HG03565 (cell line): Measurements from ENCODE around the gene CCDC136.

Experiments
- ATAC-seq: cut with Tn5 transposase; IDR thresholded peaks from one replicate; pipeline ENCODE4 v1.9.1; 2021; ENCODE audit warnings: mild to moderate bottlenecking, moderate library complexity; ENCODE audit not compliant: unreplicated experiment

Gene CCDC136

GRCh38 chr7:128791121-128791971 is at the start of gene CCDC136:
CCDC136 (plus strand) TSS chr7:128791968; CDS start chr7:128792412, 444 bp downstream.
- ATAC-seq: no peak

DNA sequence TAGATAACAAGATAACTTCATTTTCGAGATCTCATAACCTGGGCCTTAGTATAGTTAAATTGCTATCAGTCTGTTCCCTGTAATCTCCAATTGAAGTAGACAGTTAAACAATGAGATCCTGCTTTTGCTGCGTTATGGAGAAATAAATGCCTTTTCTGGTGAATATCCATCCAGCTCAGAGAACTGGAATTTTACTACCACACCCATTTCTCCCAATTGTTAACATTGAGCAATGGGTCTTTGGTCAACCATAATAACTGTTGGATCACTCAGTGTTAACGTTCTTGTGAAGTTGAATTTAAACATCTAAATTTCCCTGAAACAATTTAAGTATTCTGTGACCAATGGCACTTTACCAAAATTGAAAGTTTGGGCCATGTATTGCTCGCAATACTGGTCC is 49.6 kb upstream of the CCDC136 start:
- no peak for ATAC-seq

DNA sequence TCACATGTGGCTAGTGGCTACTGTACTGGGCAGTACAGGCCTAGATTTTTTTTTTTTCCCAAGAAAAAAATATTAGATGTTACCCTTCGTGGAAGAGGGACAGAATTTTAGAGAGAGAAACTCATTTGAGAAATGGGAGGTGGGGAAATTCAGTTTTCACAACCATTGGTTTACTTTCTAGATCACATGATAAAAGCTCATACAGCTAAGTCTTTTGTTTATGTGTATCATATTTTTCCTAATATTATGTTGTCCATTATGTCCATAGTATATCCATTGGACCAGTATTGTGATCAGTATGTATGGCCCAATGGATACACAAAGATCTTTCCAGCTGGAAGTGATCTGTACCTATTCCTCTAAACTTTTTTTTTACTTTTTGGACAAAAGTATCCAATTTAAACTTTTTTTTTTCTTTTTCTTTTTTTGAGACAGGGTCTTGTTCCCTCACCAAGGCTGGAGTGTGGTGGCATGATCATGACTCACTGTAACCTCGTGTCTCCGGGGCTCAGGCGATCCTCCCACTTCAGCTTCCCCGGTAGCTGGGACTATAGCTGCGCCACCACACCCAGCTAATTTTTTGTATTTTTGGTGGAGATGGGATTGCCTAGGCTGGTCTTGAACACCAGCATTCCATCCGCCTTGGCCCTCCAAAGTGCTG is 48.5 kb upstream of the CCDC136 start:
- no peak for ATAC-seq

- ATAC-seq: no peak
Observed at GRCh38 chr7:128744366-128744905, 47.3 kb upstream of the CCDC136 start.

- ATAC-seq: no peak
Observed at GRCh38 chr7:128745706-128746105, 46.1 kb upstream of the CCDC136 start.

- no peak for ATAC-seq
Observed at GRCh38 chr7:128747327-128748079, 44.3 kb upstream of the CCDC136 start.

GRCh38 chr7:128752251-128752650 is 39.5 kb upstream of the CCDC136 start:
- no peak for ATAC-seq

DNA sequence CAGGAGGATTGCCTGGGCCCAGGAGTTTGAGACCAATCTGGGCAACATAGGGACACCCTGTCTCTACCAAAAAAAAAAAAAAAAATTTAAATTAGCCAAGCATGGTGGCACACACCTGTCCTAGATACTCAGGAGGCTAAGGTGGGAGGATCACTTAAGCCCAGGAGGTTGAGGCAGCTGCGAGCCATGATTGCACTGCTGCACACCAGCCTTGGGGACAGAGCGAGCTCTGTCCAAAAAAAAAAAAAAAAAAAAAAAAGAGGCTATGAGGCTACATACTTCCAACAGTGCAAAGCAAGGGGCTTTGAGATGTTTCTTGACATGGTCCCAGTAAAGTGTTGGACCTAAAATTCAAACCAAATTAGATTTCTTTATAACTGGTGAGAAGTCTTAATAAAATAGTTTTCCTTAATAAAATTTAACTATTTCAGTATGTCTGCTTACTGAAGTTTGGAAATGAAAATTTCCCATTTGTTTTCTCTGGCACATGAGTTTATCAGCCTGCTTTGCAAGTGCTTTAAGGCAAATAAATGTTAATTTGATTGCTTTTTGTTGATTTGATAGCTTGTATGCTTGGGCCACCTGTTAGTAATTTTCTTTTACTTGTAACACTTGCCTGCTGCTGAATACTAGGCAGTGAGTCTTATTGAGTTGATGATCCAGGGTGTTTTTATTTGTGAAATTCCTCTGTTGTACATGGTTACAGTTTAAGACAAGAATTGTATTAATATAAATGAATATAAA is 36.5 kb upstream of the CCDC136 start:
- no peak for ATAC-seq

DNA sequence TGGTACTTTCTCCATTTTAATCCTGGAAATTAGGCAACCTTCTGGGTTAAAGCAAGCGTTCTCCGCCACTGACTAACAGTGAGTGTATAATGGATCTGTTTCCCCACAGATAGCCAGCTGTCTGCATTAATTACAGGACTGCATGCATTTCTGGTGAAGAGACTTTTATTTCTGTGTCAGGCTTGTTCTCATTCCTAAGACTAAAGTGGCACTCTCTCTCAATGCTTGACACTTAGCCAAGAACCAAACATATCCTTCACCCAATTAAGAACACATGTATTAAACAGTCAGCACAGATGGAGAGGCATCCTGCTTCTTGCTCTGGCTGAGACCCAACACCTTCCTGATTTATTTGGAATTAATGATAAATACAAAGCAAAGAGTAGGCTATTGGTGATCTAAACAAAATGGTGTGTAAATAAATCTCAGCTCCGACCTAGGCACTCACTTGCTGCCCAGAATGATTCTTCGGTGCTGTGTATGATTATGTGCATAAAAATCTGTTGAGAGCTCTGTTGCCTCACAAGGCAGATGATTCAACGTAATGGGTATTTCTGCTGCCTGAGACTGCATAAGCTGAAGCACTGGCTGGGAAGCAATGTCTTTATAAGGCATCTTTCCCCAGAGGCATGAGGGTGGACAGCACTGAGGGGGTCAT is 35.8 kb upstream of the CCDC136 start:
- no peak for ATAC-seq

- no peak for ATAC-seq
Observed at GRCh38 chr7:128757203-128757602, 34.6 kb upstream of the CCDC136 start.

DNA sequence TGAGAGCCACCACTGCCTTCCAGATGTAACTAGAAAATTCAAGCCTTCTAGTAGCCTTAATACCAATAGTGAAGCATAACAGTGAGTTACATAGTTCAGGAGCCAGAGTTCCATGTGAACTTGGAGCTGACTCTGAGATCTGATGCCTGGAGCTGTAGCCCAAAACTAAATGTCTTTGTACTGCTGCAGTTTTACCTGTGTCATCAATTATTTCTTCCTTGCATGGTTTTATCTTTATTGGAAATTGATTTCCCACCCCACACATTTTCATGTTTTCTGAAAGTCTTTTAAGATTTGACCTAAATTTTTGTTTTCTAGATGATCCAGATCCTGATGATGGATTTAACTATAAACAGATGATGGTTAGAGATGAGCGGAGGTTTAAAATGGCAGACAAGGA is 33.2 kb upstream of the CCDC136 start:
- no peak for ATAC-seq

DNA sequence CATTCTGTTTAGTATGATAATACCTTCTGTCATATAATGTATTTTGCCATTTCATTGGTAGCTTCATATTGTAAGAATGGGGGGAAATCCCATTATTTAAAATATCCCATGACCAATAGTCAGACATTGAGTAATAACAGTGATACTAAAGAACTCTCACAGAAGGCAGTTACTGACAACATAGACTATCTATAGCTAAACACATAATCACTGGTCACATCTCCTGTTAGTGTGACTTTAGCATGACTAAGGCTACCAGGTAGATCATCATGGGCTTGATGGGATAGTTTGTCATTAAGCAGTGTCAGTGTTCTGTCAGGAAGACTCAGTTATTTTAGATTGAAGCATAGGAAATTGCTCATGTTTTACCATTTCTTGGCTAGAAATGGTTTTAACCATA is 32.5 kb upstream of the CCDC136 start:
- no peak for ATAC-seq

- ATAC-seq: no peak
Observed at GRCh38 chr7:128763541-128763940, 28.2 kb upstream of the CCDC136 start.

DNA sequence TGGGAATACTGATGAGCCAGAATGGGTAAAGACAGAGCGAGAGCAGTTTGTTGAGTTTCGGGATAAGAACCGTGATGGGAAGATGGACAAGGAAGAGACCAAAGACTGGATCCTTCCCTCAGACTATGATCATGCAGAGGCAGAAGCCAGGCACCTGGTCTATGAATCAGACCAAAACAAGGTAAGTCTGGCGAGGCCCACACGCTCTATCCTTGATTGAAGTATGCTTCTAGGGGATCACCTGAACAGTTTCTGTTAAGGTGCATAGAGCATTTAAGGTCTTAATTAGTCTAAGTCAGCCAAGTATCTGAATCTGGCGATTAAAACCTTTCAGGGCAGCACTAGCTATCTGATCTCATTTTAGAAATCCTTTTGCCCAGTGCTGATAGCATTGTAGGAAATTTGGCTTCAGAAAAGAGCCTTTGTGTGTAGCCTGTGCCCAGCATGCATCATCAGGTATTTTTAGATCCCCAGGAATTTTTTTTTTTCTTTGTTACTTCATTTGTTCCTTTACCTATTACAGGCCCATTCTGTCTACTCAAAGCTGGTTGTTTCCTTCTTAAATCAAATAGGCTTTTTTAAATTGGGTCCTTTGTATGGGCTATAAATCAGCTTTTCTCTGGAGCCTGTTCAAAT is 24.2 kb upstream of the CCDC136 start:
- no peak for ATAC-seq

DNA sequence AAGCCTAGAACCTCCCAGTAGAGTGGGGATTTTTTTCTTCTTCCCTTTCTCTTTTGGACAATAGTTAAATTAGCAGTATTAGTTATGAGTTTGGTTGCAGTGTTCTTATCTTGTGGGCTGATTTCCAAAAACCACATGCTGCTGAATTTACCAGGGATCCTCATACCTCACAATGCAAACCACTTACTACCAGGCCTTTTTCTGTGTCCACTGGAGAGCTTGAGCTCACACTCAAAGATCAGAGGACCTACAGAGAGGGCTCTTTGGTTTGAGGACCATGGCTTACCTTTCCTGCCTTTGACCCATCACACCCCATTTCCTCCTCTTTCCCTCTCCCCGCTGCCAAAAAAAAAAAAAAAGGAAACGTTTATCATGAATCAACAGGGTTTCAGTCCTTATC is 21.5 kb upstream of the CCDC136 start:
- no peak for ATAC-seq

DNA sequence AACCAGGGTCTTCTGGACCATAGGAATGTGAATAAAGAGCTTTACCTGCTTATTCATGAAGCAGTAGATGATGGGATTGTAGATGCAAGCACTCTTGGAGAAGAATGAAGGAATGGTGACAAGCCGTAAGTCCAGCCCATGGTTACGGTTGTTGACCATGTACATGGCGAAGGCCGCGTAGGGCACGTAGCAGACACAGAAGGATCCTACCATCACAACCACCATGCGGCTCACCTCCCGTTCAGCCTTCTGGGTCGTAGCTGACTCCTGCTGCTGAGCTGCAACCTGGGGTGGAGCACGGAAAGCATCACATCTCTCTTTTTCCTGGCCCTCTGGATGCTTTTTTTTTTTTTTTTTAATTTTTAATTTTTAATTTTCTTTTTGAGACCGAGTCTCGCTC is 18.2 kb upstream of the CCDC136 start:
- no peak for ATAC-seq

DNA sequence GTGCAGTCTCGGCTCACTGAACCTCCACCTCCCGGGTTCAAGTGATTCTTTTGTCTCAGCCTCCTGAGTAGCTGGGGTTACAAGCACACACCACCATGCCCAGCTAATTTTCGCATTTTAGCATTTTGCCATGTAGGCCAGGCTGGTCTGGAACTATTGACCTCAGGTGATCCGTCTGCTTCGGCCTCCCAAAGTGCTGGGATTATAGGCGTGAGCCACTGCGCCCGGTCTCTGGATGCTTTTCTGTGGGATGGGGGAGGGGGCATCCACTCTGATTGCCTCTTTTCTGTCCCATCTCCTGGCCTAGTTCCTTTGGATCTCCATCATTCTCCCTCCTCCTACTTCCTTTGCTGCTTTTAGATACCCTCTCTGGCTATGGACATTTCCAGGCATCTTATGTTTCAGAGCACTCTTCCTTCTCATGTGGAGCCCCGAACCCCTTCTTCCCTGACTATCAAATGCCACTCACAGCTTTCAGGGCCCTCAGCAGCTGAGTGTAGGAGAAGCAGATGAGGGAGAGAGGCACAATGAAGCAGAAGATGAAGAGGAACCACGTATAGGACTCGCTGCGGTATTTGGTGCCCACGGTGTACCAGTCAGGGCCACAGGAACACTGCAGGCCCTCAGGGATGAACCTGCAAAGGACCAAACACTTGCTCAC is 17.6 kb upstream of the CCDC136 start:
- ATAC-seq: no peak

DNA sequence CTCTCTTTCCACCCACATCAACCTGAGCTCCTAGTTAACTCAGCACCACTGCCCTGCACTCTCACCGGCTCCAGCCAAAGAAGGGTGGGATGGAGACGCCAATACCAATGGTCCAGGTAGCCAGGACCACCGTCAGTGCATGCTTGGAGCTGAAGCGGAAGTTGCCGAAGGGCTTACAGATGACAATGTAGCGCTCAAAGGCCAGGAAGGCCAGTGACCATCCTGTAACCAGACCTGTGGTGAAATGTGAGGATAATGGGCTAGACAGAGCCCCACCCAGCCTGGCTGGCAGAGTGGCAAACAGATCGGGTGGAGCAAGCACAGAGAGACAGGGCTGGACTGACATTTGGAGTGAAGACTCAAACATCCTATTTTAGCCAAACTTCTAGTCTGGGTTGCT is 16.8 kb upstream of the CCDC136 start:
- ATAC-seq: no peak
